SJCRH30 (cell line): ENCODE data around the gene CRAMP1. TPM values are rescaled to one million over a fixed set of nuclear protein-coding genes. Genes with fewer than 3 reads are reported as not detected.

Experiments used
- DNase-seq, 2 experiments: peaks; one replicate each; pipeline ENCODE4 v3.0.0-alpha.2; 2015 to 2020
- H3K27ac ChIP-seq: fragments of 250-450 bp; sonication (Bioruptor Pico); 2 replicates; pipeline ENCODE4 v1.5.1; 2020; ENCODE audit warnings: mild to moderate bottlenecking, moderate library complexity
- H3K27me3 ChIP-seq: fragments of 250-450 bp; sonication (Bioruptor Pico); 2 replicates; pipeline ENCODE4 v1.5.1; 2020; ENCODE audit warnings: mild to moderate bottlenecking, moderate library complexity
- H3K36me3 ChIP-seq: fragments of 250-450 bp; sonication (Bioruptor Pico); 2 replicates; pipeline ENCODE4 v1.5.1; 2020; ENCODE audit warnings: mild to moderate bottlenecking, moderate library complexity
- H3K4me1 ChIP-seq: fragments of 250-450 bp; sonication (Bioruptor Pico); 2 replicates; pipeline ENCODE4 v1.5.1; 2020; ENCODE audit warnings: mild to moderate bottlenecking, moderate library complexity
- H3K4me3 ChIP-seq: fragments of 250-450 bp; sonication (Bioruptor Pico); 2 replicates; pipeline ENCODE4 v1.5.1; 2020; ENCODE audit warnings: mild to moderate bottlenecking, moderate library complexity
- H3K9me3 ChIP-seq: fragments of 250-450 bp; sonication (Bioruptor Pico); replicated peaks from 2 replicates; pipeline ENCODE4 v1.5.1; 2020; ENCODE audit warnings: mild to moderate bottlenecking, moderate library complexity
- total RNA-seq: library from RNA; depleted of rRNA; stranded (reverse); fragments of >200 nt; shearing (Covaris generic); gene quantifications from 2 replicates; pipeline ENCODE4 v1.2.3, GENCODE V29; 2014

CRAMP1 gene
- total RNA-seq, 1 experiment from 2014 or later: 12.6 TPM

- Histone ChIP-seq H3K27me3 (no peaks in the 10 kb centered on the region), H3K9me3 (no peaks in the 10 kb centered on the region), H3K4me1 (no peaks in the 10 kb centered on the region), H3K4me3 (no peak overlapping the region), H3K27ac (no peak overlapping the region), H3K36me3 (peaks cover 16% of the 10 kb centered on the region; the same call in 1 of the 2 replicates)
- no peak for DNase-seq
Observed at GRCh38 chr16:1667916-1668315, 55.8 kb downstream of the CRAMP1 start.

DNA sequence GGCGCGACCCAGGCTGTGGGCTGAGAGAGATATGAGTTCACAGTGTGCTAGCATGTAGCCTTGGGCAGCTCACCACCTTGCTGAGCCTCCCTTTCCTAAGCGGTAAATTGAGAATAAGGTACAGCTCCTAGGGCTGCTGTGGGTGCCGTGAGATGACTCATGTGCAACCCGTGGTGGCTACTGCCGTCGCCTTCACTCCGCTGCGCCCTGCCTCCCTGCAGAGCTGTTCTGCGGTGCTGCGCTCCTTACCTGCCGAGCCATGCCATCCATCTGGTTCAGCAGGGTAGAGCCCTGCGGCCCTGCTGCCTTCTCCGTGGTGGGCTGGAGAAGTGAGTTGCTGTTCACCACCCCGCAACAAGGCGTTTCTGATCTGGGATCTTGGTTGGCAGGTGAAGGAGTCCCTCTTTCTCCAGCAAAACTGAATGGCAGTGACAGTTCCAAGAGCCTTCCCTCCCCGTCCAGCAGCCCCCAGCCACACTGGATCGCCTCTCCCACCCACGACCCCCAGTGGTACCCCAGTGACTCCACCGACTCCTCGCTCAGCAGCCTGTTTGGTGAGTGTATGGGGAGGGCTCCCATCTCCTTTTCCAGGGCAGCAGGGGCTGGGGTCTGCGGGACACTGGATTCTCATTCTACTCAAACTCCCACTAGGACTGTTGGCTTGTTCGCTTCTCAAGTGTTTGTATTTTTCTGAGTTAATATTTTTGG is 56.6 kb downstream of the CRAMP1 start:
- no peak overlapping the region for H3K27ac ChIP-seq
- H3K27me3 ChIP-seq: no peaks in the 10 kb centered on the region
- no peaks in the 10 kb centered on the region for H3K9me3 ChIP-seq
- H3K4me1 ChIP-seq: no peaks in the 10 kb centered on the region
- no peak overlapping the region for H3K4me3 ChIP-seq
- H3K36me3 ChIP-seq: peaks cover 11% of the 10 kb centered on the region; the same call in 1 of the 2 replicates
- DNase-seq: no peak

GRCh38 chr16:1669698-1670097 is 57.5 kb downstream of the CRAMP1 start:
- DNase-seq: no peak
- Histone ChIP-seq H3K4me3 (no peak overlapping the region), H3K36me3 (peaks cover 11% of the 10 kb centered on the region; the same call in 1 of the 2 replicates), H3K27me3 (no peaks in the 10 kb centered on the region), H3K27ac (no peak overlapping the region), H3K4me1 (peaks cover 4% of the 10 kb centered on the region; the same call in 1 of the 2 replicates), H3K9me3 (no peaks in the 10 kb centered on the region)

DNA sequence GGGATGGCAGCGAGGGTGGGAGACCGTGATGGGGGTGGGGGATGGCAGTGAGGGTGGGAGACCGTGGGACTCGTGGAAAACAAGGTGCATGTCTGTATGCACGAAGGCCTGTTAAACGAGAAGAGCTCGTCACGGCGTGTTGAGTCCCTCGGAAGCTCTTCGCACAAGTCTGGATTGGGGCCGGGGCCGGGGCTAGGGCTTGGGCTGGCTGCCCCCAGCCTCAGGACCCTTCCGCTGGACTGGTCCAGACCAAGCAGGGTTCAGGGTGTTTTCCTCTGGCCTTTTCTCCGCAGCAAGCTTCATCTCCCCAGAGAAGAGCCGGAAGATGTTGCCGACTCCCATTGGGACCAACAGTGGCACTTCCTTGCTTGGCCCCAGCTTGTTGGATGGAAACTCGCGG is 58.2 kb downstream of the CRAMP1 start:
- DNase-seq: no peak
- peaks cover 8% of the 10 kb centered on the region; the same call in 1 of the 2 replicates for H3K4me1 ChIP-seq
- H3K36me3 ChIP-seq: peaks cover 11% of the 10 kb centered on the region; the same call in 1 of the 2 replicates
- no peak overlapping the region for H3K27ac ChIP-seq
- H3K27me3 ChIP-seq: no peaks in the 10 kb centered on the region
- no peaks in the 10 kb centered on the region for H3K9me3 ChIP-seq
- H3K4me3 ChIP-seq: no peak overlapping the region

DNA sequence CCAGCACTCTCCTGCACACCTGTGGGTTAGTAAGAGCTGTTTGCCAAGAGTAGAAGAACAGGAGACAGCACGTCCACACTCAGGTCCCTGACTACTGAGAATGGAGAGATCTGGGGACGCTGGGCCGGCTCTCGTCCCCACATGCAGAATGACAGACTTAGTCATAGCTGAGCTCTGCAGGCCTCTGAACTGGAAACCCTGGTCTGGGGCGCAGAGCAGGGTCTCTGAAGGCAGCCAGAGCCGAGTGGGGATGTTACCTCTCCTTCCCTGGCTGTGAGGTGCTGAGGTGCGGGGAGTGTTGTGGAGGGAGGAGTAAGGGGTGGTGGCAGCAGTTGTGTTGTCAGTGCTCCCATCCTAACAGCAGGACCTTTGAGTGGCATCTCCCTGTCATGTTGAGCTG is 58.7 kb downstream of the CRAMP1 start:
- H3K27ac ChIP-seq: no peak overlapping the region
- peaks cover 10% of the 10 kb centered on the region; the same call in 1 of the 2 replicates for H3K4me1 ChIP-seq
- DNase-seq: no peak
- H3K9me3 ChIP-seq: no peaks in the 10 kb centered on the region
- H3K4me3 ChIP-seq: no peak overlapping the region
- H3K27me3 ChIP-seq: no peaks in the 10 kb centered on the region
- H3K36me3 ChIP-seq: peaks cover 11% of the 10 kb centered on the region; the same call in 1 of the 2 replicates

GRCh38 chr16:1673424-1674151 is 61.4 kb downstream of the CRAMP1 start:
- no peaks in the 10 kb centered on the region for H3K9me3 ChIP-seq
- no peak for DNase-seq
- H3K4me3 ChIP-seq: no peak overlapping the region
- H3K36me3 ChIP-seq: peaks cover 7% of the 10 kb centered on the region; the same call in 1 of the 2 replicates
- peaks cover 10% of the 10 kb centered on the region; the same call in 1 of the 2 replicates for H3K4me1 ChIP-seq
- H3K27ac ChIP-seq: no peak overlapping the region
- no peaks in the 10 kb centered on the region for H3K27me3 ChIP-seq

DNA sequence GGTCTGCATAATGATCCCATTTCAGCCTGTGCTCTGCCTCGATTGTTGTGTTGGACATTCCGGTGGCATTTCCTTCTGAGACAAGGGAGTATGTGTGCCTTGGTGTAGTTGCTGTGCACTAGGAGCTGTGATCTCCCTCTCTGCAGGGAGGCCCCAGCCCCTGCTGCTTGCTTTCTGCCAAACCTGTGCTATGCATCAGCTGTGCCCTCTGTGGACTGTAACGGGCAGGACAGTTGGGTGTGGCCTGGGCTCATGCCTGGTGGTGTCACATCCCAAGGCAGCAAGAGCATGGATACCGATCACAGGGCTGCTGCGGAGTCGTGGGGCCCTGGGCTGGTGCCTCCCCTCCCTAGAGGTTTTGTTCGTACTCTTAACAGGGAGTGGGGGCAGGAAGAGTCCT is 62.1 kb downstream of the CRAMP1 start:
- peaks cover 5% of the 10 kb centered on the region; the same call in 1 of the 2 replicates for H3K36me3 ChIP-seq
- H3K27ac ChIP-seq: peak overlapping the region; percentile 30; the same call in 1 of the 2 replicates
- H3K4me3 ChIP-seq: no peak overlapping the region
- H3K4me1 ChIP-seq: peaks cover 14% of the 10 kb centered on the region; the same call in 1 of the 2 replicates
- H3K27me3 ChIP-seq: no peaks in the 10 kb centered on the region
- no peaks in the 10 kb centered on the region for H3K9me3 ChIP-seq
- peak in 1 of 2 experiments; percentile 20 for DNase-seq

GRCh38 chr16:1674751-1675664 is 62.8 kb downstream of the CRAMP1 start:
- H3K36me3 ChIP-seq: peaks cover 5% of the 10 kb centered on the region; the same call in 1 of the 2 replicates
- DNase-seq: peak; percentile 49 to 53
- H3K9me3 ChIP-seq: no peaks in the 10 kb centered on the region
- no peak overlapping the region for H3K4me3 ChIP-seq
- peak overlapping the region; percentile 52; the same call in 1 of the 2 replicates for H3K27ac ChIP-seq
- no peaks in the 10 kb centered on the region for H3K27me3 ChIP-seq
- peaks cover 14% of the 10 kb centered on the region; the same call in 1 of the 2 replicates for H3K4me1 ChIP-seq

- Histone ChIP-seq H3K27me3 (no peaks in the 10 kb centered on the region), H3K36me3 (peaks cover 4% of the 10 kb centered on the region; the same call in 1 of the 2 replicates), H3K4me1 (peaks cover 14% of the 10 kb centered on the region; the same call in 1 of the 2 replicates), H3K4me3 (no peak overlapping the region), H3K27ac (no peak overlapping the region), H3K9me3 (no peaks in the 10 kb centered on the region)
- DNase-seq: no peak
Observed at GRCh38 chr16:1676661-1677060, 64.5 kb downstream of the CRAMP1 start.

DNA sequence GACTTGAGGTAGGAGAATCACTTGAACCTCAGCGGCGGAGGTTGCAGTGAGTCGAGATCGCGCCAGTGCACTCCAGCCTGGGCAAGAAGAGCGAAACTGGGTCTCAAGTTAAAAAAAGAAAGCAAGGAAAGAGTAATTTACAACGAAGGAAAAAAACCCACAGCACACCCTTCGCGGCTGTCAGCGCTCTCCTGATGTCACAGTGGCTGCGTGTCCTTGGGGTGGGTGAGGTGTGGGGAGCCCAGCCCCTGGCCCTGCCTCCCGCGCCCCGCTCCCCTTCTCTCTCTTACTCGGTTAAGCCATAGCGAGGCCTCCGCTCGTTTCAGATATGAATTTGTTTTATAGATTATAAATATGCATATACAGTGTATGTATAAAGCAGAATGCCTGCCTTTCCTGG is 65.2 kb downstream of the CRAMP1 start:
- peak overlapping the region; percentile 91 for H3K4me3 ChIP-seq
- DNase-seq: no peak
- H3K4me1 ChIP-seq: peaks cover 14% of the 10 kb centered on the region; the same call in 1 of the 2 replicates
- no peaks in the 10 kb centered on the region for H3K27me3 ChIP-seq
- no peaks in the 10 kb centered on the region; the same call in 1 of the 2 replicates for H3K36me3 ChIP-seq
- H3K27ac ChIP-seq: no peak overlapping the region
- no peaks in the 10 kb centered on the region for H3K9me3 ChIP-seq

DNA sequence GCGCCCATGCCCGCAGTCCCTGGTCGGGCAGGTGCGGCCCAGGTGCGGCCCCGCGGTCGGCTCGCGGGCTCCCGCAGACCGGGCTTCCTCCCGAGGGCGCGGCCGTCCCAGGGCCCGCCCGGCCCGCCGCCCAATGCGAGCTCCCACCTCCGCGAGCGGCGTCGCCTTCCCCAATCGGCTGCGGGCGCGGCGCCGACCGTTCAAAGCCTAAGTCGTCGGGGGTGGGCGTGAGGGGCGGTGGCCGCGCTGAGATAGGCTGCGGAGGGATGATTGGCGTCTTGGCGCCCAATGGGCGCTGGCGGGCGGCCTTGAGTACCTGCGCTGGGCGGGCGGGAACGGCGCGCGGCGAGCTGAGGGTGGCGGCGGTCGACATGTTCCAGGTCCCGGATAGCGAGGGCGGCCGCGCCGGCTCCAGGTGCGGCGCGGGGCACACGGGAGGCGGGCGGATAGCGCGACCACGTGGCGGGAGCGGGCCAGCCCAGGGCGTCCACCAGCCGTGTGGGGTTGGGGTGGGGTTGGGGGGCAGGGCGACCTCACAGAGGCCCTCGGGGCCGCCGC is 65.9 kb downstream of the CRAMP1 start, which contains the start of gene JPT2:
TSS of gene JPT2 (plus strand) at position 338 of the 558 bp plus-strand sequence. CDS start at position 372, 34 bp downstream.
- H3K4me3 ChIP-seq: peak within 1 kb of the TSS; percentile 91
- H3K9me3 ChIP-seq: no peaks in the 10 kb centered on the region
- H3K4me1 ChIP-seq: peaks cover 14% of the 10 kb centered on the region; the same call in 1 of the 2 replicates
- no peaks in the 10 kb centered on the region; the same call in 1 of the 2 replicates for H3K36me3 ChIP-seq
- peak; percentile 94 to 95 for DNase-seq
- no peaks in the 10 kb centered on the region for H3K27me3 ChIP-seq
- peak within 1 kb of the TSS; percentile 66 for H3K27ac ChIP-seq

DNA sequence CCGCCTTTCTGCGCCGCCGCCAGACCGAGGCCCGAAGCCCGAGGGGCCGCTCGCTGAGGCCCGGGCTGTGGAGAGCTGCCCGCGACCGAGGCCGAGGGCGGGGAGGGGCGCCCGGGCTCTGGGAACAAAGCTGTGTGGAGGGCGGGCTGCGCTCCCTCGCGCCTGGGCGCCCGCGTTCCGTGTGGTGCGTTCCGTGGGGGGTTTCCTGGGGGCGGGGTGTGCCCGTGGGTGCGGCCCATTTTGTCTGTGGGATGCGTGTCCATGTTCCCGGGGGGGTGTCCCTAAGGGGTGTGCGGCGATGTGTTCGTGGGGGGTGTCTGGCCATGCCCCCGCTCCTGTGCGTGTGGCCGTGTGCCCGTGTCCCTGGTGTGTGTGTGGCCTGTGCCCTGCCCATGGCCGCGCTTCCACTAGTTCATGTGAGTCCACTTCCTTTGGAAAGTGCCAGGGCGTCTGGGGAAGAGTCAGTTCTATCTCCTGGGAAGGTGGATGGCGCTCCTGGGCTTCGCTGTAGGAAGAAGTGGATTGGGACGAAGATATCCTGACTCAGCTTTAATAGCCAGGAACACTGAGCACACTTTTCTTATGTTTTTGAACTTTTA is 66.4 kb downstream of the CRAMP1 start:
- DNase-seq: peak; percentile 32 to 49
- Histone ChIP-seq H3K36me3 (peaks cover 2% of the 10 kb centered on the region; the same call in 1 of the 2 replicates), H3K27ac (peak overlapping the region; percentile 66), H3K4me3 (peak overlapping the region; percentile 91), H3K9me3 (no peaks in the 10 kb centered on the region), H3K4me1 (peaks cover 14% of the 10 kb centered on the region; the same call in 1 of the 2 replicates), H3K27me3 (no peaks in the 10 kb centered on the region)

- H3K9me3 ChIP-seq: no peaks in the 10 kb centered on the region
- no peak overlapping the region for H3K4me3 ChIP-seq
- no peaks in the 10 kb centered on the region for H3K27me3 ChIP-seq
- no peak for DNase-seq
- peaks cover 13% of the 10 kb centered on the region; the same call in 1 of the 2 replicates for H3K36me3 ChIP-seq
- no peak overlapping the region for H3K27ac ChIP-seq
- H3K4me1 ChIP-seq: peaks cover 6% of the 10 kb centered on the region; the same call in 1 of the 2 replicates
Observed at GRCh38 chr16:1680361-1680760, 68.2 kb downstream of the CRAMP1 start.
